MCF 10A (cell line): ENCODE data around the gene SMYD4. TPM values are rescaled to one million over a fixed set of nuclear protein-coding genes. Genes with fewer than 3 reads are reported as not detected.
A peak's percentile ranks its signal among the peaks of the same experiment; 100 is the strongest.

Experiments
- BruUV-seq: library from RNA; stranded (reverse); fragments of 400-500 nt; replicated peaks from 2 replicates; lab custom pipeline; 2021; lab: Mats Ljungman, UMichigan
- CTCF ChIA-PET: fragments of 300-600 bp; sonication (Branson Sonifier 250); formaldehyde crosslinking; extraction: SDS; loops from one replicate; lab custom pipeline; 2021; ENCODE audit warnings: antibody characterized with exemption, inconsistent platforms; lab: Yijun Ruan, JAX
- POLR2A ChIA-PET: fragments of 300-600, 350-650 bp; sonication (Branson Sonifier 250); formaldehyde crosslinking; extraction: SDS; loops from one replicate; lab custom pipeline; 2020; ENCODE audit warnings: antibody characterized with exemption, inconsistent platforms; lab: Yijun Ruan, JAX
- DNase-seq: peaks from one replicate; pipeline ENCODE4 v3.0.0-alpha.2; 2018; ENCODE audit not compliant: unreplicated experiment
- H3K27ac Mint-ChIP-seq: one replicate; pipeline ENCODE4 v1.8.0; 2022; ENCODE audit warnings: mild to moderate bottlenecking, low read depth, mixed read lengths; ENCODE audit not compliant: unreplicated experiment
- H3K27me3 Mint-ChIP-seq: one replicate; pipeline ENCODE4 v1.8.0; 2022; ENCODE audit warnings: mixed read lengths; ENCODE audit not compliant: insufficient read depth, unreplicated experiment
- H3K36me3 Mint-ChIP-seq: one replicate; pipeline ENCODE4 v1.8.0; 2022; ENCODE audit warnings: mild to moderate bottlenecking, moderate library complexity, mixed read lengths; ENCODE audit not compliant: insufficient read depth, unreplicated experiment
- H3K4me1 Mint-ChIP-seq: one replicate; pipeline ENCODE4 v1.8.0; 2022; ENCODE audit warnings: mixed read lengths; ENCODE audit not compliant: insufficient read depth, unreplicated experiment
- H3K4me3 Mint-ChIP-seq: one replicate; pipeline ENCODE4 v1.8.0; 2022; ENCODE audit warnings: mild to moderate bottlenecking, moderate library complexity, mixed read lengths; ENCODE audit not compliant: unreplicated experiment
- H3K9me3 Mint-ChIP-seq: one replicate; pipeline ENCODE4 v1.8.0; 2022; ENCODE audit warnings: mixed read lengths; ENCODE audit not compliant: unreplicated experiment
- intact Hi-C: fragments of 100-400 bp; cut with micrococcal nuclease; formaldehyde crosslinking; loops from 2 replicates; pipeline ENCODE4 v1.14.1; 2022
- total RNA-seq: library from RNA; stranded (reverse); gene quantifications from 2 replicates; pipeline ENCODE4 v1.2.3, GENCODE V29; 2022
- TF ChIP-seq, protein P1 (sequence below): fragments of 200-600 bp; IDR thresholded peaks from one replicate; pipeline ENCODE4 v1.8.0; 2022; ENCODE audit warnings: antibody characterized with exemption, mild to moderate bottlenecking; ENCODE audit not compliant: unreplicated experiment

The SMYD4 gene
- total RNA-seq, 1 experiment from 2014 or later = 8.3 TPM

DNA sequence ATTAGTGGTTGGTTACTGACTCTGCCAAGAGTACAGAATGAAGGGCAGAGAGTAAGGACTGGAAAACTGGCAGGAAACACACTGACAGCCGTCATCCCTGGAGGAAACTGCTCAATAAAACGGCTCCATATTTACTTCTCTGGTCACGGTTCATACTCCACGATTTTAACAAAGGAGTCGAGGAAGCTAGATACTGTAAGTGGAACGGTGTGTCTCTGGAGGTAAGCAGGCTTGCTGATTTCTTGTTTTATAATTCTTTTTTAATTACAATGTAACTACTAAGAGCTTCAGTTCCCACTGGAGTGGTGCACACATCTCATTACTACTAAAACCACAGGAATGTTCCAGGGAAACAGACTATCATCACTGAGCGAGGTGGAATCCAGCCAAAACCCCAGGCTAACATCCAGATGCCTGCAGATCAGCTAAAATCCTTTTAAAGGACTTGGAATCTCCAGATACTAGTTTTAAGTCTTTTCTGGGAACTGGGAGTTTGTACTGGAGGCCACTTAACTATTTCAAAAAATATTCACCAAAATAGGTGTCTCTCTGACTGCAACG is 50.1 kb downstream of the SMYD4 start:
- peaks cover 13% of the 10 kb centered on the region for H3K4me1 Mint-ChIP-seq
- CTCF ChIA-PET = interaction anchor here (0.5 to 14.6 kb wide), 4 partner anchors 11 to 146 kb away, joined by 3 to 211 read pairs (median 5); partner anchors contain the start of gene WDR81
- H3K4me3 Mint-ChIP-seq = peak overlapping the region; percentile 49
- peaks cover 30% of the 10 kb centered on the region for H3K36me3 Mint-ChIP-seq
- POLR2A ChIA-PET = interaction anchor here (0.8 to 3.0 kb wide), 19 partner anchors 8 to 245 kb away, joined by 3 to 45 read pairs (median 5); partner anchors contain the start of genes RPA1, RTN4RL1 and SMYD4
- TSS peak; percentile 23 for BruUV-seq
- TF ChIP-seq, protein P1, sequence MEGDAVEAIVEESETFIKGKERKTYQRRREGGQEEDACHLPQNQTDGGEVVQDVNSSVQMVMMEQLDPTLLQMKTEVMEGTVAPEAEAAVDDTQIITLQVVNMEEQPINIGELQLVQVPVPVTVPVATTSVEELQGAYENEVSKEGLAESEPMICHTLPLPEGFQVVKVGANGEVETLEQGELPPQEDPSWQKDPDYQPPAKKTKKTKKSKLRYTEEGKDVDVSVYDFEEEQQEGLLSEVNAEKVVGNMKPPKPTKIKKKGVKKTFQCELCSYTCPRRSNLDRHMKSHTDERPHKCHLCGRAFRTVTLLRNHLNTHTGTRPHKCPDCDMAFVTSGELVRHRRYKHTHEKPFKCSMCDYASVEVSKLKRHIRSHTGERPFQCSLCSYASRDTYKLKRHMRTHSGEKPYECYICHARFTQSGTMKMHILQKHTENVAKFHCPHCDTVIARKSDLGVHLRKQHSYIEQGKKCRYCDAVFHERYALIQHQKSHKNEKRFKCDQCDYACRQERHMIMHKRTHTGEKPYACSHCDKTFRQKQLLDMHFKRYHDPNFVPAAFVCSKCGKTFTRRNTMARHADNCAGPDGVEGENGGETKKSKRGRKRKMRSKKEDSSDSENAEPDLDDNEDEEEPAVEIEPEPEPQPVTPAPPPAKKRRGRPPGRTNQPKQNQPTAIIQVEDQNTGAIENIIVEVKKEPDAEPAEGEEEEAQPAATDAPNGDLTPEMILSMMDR = no peak
- H3K27me3 Mint-ChIP-seq = no peaks in the 10 kb centered on the region
- DNase-seq = peak; percentile 88
- intact Hi-C loops = no loop called here
- peak overlapping the region; percentile 83 for H3K27ac Mint-ChIP-seq
- H3K9me3 Mint-ChIP-seq = no peaks in the 10 kb centered on the region

DNA sequence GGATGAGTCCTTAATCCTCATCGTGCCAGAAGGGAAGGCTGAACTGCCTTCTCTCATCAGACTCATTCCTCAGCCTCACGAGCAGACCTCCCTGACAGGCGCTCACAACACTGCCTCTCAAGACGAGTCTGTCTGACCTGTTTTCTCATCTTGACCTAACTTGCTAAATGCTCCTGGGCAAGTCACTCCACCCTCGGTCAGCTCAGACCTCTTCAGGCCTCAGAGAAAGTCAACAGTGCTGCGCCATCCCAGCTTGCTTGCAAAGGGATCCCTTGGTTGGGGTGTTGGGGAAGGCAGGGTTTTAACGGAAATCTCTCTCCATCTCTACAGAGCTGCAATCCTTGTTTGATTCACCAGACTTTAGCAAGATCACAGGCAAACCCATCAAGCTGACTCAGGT is 52.8 kb downstream of the SMYD4 start:
- H3K27me3 Mint-ChIP-seq = no peaks in the 10 kb centered on the region
- DNase-seq = no peak
- CTCF ChIA-PET = interaction anchor here (0.5 to 14.6 kb wide), 2 partner anchors 23 to 56 kb away, joined by 3 to 211 read pairs; partner anchors contain the start of gene WDR81
- H3K4me3 Mint-ChIP-seq = no peak overlapping the region
- BruUV-seq = no TSS peak
- TF ChIP-seq, protein P1 = no peak
- H3K27ac Mint-ChIP-seq = no peak overlapping the region
- H3K36me3 Mint-ChIP-seq = peaks cover 10% of the 10 kb centered on the region
- POLR2A ChIA-PET = interaction anchor here (0.7 to 2.7 kb wide), 4 partner anchors 10 to 52 kb away, joined by 3 to 10 read pairs (median 4); partner anchors contain the start of genes SERPINF1 and WDR81
- no peaks in the 10 kb centered on the region for H3K9me3 Mint-ChIP-seq
- intact Hi-C loops = no loop called here
- H3K4me1 Mint-ChIP-seq = peaks cover 10% of the 10 kb centered on the region

DNA sequence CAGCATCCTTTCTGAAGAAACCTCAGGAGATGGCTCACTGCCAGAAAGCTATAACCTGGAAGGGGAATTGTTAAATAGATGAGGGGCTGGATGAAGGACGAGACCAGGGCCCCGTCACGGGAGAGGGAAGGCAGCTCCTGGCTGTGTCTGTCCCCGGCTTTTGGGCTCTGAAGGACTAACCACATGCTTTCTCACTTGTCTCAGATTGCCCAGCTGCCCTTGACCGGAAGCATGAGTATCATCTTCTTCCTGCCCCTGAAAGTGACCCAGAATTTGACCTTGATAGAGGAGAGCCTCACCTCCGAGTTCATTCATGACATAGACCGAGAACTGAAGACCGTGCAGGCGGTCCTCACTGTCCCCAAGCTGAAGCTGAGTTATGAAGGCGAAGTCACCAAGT is 53.4 kb downstream of the SMYD4 start:
- Mint-ChIP-seq H3K4me3 (no peak overlapping the region), H3K27ac (no peak overlapping the region), H3K9me3 (no peaks in the 10 kb centered on the region), H3K36me3 (peaks cover 4% of the 10 kb centered on the region), H3K27me3 (no peaks in the 10 kb centered on the region), H3K4me1 (peaks cover 10% of the 10 kb centered on the region)
- ChIA-PET POLR2A (interaction anchor here (0.6 to 2.7 kb wide), 4 partner anchors 11 to 92 kb away, joined by 3 to 10 read pairs (median 3); partner anchors contain the start of gene WDR81), CTCF (no interaction called here)
- no TSS peak for BruUV-seq
- TF ChIP-seq, protein P1 = no peak
- no peak for DNase-seq
- intact Hi-C loops = no loop called here

DNA sequence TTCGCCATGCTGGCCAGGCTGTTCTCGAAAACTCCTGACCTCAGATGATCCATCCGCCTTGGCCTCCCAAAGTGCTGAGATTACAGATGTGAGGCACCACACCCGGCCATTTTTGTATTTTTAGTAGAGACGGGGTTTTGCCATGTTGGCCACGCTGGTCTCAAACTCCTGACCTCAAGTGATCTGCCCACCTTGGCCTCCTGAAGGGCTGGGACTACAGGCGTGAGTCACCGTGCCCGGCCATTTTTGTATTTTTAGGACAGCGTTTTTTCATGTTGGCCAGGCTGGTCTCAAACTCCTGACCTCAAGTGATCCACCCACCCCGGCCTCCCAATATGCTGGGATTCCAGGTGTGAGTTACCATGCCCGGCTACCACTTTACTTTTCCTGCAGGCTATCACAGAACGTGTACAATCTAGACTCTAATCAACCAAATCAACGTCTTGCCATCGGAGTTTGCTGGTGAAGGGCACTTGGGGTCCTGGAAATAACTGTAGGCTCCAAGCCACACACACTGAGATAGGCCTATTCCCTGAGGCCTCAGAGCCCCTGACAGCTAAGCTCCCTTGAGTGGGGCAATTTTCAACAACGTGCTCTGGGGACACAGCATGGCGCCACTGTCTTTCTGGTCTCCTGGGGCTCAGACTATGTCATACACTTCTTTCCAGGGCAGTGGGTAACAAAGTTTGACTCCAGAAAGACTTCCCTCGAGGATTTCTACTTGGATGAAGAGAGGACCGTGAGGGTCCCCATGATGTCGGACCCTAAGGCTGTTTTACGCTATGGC is 55.1 kb downstream of the SMYD4 start:
- peaks cover 13% of the 10 kb centered on the region for H3K4me1 Mint-ChIP-seq
- no peak overlapping the region for H3K4me3 Mint-ChIP-seq
- TF ChIP-seq, protein P1 = no peak
- ChIA-PET POLR2A (interaction anchor here (1.0 to 1.4 kb wide), 3 partner anchors 8 to 58 kb away, joined by 3 to 6 read pairs (median 3); no protein-coding TSS in a partner anchor), CTCF (interaction anchor here (2.0 kb wide), 1 partner anchor 53 kb away, joined by 6 read pairs; no protein-coding TSS in a partner anchor)
- no TSS peak for BruUV-seq
- no peaks in the 10 kb centered on the region for H3K9me3 Mint-ChIP-seq
- no peaks in the 10 kb centered on the region for H3K27me3 Mint-ChIP-seq
- H3K27ac Mint-ChIP-seq = peak overlapping the region; percentile 16
- H3K36me3 Mint-ChIP-seq = peaks cover 4% of the 10 kb centered on the region
- DNase-seq = no peak
- intact Hi-C loops = no loop called here
